Left hindlimb (tissue), 1 donor: ENCODE data around the gene INTS7.
"Not testable (repeated sequence)": the region's sequence is repeated elsewhere in the genome, so short reads cannot be mapped to it uniquely, and the experiment has no call there.

Experiments
- DNase-seq: peaks from one replicate; pipeline ENCODE4 v3.0.0-alpha.2; 2018

The INTS7 gene

DNA sequence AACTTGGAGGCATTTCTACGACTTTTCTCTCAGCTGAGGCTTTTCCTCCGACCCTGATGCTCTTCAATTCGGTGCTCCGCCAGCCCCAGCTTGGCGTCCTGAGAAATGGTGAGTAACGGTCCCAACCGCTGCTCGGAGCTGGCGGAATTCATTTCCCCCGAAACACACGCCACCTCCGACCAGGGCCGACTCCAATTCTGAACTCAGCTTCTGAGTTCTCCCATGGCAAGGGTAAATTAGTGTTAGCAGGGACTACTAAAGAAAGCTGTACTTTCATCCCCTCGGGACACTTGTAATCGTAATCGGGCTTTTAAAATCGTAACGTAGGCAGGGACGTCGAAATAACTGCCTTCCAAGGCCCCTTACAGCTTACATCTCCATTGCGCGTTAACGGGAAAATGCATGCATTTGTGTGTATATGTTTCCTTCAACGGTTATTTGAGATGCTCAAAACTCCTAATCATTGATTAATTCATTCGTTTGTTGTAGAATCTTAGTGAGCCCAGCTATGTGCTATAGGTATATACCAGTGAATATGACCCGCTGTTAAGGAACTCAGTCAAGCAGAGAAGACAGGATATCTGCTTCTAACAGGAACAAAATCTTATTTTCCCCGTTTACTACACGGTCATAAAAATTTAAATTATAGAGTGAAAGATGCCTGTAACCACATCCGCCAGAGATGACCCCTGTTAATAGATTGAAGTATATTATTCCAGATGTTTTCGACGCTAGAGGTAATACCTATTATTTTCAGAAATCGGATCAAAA lies 663 bp upstream of the INTS7 start:
- no peak for DNase-seq

DNA sequence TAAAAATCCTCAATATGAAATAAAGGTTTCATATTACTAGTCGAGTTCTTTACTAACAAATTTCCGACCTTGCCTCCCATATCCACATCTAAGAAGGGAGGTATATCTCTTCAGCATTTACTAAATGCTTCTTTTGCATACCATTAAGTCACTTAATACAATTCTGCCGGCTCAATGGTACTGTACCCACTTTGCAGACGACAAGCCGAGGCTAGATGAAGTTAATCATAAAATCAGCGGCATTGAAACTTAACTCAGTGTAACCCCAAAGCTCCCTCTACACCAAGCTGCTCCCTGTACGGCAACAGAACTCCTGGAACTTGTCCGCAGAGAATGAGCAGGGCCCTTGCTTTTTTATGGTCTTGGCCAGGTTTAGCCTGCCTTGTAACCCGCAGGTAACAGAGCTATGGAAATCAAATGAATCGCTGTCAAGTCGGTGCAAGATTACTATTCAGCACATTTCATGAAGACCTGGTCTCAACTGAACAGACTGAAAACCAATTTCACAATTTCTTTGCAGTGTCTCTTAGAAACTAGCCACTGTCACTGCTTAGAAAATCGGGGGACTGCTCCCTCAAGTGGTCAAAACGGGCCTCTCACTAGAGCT lies 738 bp downstream of the INTS7 start:
- no peak for DNase-seq

DNA sequence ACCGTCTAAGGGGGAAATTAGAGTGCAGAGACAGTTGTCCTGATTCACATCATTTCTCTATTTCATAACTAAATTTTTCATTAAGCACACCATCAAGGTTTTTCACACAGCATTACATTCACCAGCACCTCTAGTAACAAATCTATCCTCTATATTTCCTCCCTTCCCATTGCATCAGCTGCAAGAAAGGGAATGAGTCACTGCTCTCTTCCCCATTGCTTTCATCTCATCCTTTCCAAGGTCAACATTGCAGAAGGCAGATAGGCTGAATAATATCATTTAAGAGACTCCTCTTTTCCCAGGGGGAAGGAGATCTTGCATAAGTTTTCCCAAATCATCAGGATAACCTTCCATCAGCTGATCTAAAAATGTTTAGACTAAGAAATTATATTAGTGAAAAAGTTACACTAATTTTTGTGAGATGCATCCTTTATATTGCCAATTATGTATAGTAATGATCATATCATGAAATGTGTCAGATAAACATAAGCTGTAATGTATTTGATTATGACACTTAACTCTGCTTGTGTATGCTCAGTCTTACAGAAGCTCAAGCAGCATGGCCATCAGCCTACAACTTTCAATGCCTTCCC lies 4.3 kb downstream of the INTS7 start:
- DNase-seq, result no peak

DNA sequence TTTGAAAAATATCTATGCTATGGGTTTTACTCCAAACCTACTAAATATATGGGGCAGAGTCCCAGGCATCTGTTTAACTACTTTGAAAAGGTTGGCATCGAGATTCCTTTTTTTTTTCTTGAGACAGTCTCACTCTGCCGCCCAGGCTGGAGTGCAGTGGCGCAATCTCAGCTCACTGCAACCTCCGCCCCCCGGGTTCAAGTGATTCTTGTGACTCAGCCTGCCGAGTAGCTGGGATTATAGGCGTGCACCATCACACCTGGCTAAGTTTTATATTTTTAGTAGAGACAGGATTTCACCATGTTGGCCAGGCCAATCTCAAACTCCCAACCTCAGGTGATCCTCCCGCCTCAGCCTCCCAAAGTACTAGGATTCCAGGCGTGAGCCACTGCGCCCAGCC lies 7.6 kb downstream of the INTS7 start:
- DNase-seq, result not testable (repeated sequence)

GRCh38 chr1:212024469-212025149 lies 10.7 kb downstream of the INTS7 start:
- no peak for DNase-seq

DNA sequence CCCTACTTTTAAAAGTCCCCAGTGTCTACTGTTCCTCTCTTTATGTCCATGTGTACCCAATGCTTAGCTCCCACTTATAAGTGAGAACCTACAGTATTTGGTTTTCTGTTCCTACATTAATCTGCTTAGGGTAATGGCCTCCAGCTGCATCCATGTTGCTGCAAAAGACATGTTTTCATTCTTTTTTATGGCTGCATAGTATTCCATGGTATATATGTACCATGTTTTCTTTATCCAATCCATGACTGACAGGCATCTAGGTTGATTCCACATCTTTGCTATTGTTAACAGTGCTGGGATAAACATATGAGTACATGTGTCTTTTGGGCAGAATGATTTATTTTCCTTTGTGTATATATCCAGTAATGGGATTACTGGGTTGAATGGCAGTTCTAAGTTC lies 12.4 kb downstream of the INTS7 start:
- not testable (repeated sequence) for DNase-seq

DNA sequence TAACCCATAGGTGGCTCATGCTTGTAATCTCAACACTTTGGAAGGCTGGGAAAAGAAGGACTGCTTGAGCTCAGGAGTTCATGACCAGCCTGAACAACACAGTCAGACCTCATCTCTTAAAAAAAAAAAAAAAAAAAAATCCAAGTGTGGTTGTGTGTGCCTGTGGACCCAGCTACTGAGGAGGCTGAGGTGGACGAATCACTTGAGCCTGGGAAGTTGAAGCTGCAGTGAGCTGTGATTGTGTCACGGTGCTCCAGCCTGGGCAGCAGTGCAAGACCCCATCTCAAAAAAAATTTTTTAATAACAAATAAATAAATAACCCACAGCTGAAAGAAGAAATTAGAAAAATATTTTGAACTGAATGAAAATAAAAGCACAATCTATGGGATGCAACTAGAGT lies 13.8 kb downstream of the INTS7 start:
- DNase-seq, result no peak

DNA sequence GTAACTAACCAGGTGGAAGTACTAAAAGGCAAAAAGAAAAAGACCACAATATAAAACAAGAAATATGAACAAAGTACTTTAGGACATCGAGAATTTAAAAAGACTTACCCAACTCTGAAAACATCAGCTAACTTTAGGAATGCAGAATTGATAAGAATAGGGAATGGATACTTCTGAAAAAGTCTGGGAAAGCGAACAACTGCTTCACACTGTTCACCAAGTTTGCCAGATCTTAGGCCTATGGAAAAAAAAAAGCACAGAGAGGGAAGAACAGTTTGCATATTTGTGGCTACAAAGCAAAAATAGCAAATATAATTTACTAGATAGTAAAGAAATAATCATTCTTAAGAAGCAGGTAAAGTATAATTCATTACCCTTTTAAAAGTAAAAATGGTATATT lies 14.4 kb downstream of the INTS7 start:
- no peak for DNase-seq

- no peak for DNase-seq
Observed at GRCh38 chr1:212013672-212014071, 21.7 kb downstream of the INTS7 start.

DNA sequence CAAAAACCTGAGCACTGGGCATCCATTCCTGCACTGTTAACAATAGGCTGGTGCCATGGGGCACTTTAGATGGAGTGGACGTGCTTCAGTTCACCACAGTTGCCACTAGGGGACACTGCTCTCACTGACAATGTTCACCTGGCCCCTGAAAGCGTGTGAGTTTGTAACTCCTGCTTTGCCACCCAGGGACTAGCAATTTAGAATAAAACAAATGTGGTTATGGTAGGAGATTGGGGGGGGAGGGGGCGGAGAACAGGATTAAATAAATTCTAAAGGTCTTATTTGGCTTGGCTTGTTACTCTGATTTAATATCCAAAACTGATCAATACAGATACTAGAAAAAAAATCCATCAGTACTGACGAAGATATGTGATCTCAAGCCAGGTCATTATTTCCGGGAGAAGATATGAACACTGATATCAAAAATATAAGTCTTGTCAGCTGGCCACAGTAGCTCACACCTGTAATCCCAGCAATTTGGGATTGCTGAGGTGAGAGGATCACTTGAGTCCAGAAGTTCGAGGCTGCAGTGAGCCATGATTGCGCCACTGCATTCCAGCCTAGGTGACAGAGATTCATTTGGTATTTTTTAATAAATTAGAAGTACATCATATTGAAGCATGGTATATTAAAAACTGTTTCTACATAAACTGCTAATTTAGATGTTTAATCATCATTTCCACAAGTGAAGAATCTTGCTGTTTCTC lies 23.2 kb downstream of the INTS7 start:
- DNase-seq, result peak; percentile 38

- no peak for DNase-seq
Observed at GRCh38 chr1:212010004-212010403, 25.4 kb downstream of the INTS7 start.

DNA sequence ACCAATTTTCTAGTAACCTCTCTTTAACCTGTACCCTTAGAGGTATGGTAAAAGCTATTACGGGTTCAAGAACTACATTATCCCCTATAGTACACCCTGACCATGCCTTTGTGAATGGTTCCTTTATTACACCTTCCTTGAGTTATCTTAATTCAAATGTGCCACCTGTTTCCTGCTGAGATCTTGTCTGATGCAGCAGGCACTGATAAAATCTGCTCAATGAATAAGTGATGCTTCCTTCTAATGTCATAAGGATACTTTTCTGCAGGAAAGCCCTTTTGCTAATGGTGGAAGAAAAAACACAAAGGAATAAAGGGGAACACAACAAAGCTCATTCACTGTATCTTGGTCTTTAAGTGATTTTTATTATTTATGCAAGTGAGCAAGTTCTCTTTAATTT lies 25.8 kb downstream of the INTS7 start:
- DNase-seq, result no peak

DNA sequence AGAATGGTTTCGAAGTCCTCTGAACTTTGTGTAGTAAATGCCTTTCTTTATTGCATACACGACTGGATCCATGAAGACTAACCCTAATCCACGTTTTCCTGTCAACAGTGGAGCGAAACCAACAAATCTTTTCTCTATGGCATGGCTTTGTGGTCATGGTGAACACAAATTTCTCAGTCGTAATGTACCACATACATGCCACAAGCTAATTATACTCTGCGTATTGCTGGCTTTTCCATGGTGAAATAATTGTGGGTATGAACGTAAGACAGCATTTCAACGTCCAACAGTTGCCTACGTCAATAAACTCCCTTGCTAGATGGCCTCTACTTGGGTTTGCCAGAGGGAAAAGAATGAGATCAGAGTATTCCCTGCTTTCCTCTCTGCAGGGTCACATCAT lies 27.5 kb downstream of the INTS7 start:
- DNase-seq, result no peak

DNA sequence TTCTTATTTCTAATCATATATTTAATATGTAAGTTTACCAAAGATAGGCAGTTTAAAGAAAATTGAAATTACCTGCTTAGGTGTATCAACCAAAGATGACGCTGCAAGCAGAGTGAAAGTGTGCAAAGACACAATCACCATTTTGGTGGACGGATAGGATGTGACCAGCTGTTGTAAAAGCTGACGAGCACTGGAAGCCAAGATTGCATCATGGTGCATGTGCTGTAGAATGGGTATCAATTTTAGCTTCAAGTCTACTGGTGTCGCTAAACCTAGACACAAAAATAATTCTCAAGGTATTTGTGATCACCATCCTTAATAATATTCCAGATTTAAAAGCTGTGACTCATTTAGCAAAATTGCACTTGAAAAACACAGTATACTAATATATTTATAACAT lies 28.2 kb downstream of the INTS7 start:
- DNase-seq, result no peak

GRCh38 chr1:212004895-212005608 lies 30.3 kb downstream of the INTS7 start:
- DNase-seq, result no peak

- no peak for DNase-seq
Observed at GRCh38 chr1:212002536-212002935, 32.8 kb downstream of the INTS7 start.

DNA sequence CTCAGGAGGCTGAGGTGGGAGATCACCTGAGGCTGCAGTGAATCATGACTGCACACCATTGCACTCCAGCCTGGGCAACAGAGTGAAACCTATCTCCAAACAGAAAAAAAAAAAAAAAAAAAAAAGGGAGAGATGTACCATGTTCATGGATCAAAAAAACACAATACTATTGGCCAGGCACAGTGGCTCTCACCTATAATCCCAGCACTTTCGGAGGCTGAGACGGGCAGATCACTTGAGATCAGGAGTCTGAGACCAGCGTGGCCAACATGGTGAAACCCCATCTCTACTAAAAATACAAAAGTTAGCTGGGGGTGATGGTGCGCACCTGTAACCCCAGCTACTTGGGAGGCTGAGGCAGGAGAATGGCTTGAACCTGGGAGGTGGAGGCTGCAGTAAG lies 37.9 kb downstream of the INTS7 start:
- not testable (repeated sequence) for DNase-seq

GRCh38 chr1:211991695-211992094 lies 43.7 kb downstream of the INTS7 start:
- no peak for DNase-seq

DNA sequence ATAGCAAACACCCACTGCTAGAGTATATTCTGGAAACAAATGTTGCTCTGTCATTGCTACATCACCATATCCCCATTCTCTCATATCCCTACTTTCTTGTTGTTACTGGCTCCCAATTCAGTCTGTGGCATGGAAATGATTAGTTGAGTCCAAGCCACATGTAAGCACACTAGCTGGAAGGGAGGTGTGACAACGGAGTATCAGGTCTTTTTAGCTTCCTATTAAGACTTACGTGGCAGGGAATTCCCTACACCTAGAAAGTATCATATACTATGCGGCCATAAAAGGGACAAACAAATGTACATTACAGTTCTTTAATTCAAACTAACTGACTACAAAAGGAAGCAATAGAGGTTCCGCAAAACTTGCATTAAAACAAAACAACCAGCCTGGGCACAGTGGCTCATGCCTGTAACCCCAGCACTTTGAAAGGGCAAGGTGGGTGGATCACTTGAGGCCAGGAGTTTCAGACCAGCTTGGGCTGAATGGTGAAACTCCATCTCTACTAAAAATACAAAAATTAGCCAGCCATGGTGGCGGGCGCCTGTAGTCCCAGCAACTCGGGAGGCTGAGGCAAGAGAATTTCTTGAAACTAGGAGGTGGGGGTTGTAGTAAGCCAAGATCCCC lies 48.6 kb downstream of the INTS7 start:
- DNase-seq, result no peak

- no peak for DNase-seq
Observed at GRCh38 chr1:211985556-211986264, 49.6 kb downstream of the INTS7 start.

DNA sequence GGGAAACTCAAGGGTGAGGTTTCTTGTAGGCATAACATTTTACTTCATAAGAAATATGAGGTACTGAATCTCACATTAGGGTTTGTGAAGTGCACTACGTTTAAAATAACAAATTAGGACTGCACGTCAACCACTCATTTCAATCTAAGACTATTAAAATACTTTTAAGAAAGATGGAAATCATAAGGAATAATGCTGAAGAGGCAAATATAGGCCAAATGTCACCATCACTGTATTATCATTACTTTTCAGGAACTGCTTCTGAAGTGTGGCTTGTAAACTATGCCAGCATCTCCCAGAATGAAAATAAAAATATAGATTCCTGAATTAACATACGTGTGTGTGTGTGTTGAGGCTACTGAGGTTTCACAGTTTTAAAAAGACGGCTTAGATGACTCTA lies 56.8 kb downstream of the INTS7 start:
- DNase-seq, result no peak
